HG02840 (cell line): ENCODE measurements around the gene SV2C.
"Not testable (repeated sequence)": the region's sequence is repeated elsewhere in the genome, so short reads cannot be mapped to it uniquely, and the experiment has no call there.

Experiments used
- ATAC-seq: cut with Tn5 transposase; IDR thresholded peaks from one replicate; pipeline ENCODE4 v1.9.1; 2021; ENCODE audit warnings: mild to moderate bottlenecking, moderate library complexity, moderate number of reproducible peaks; ENCODE audit not compliant: unreplicated experiment, low FRiP score

Gene SV2C

GRCh38 chr5:76240336-76240735, 157.2 kb downstream of the SV2C start:
- no peak for ATAC-seq

- not testable (repeated sequence) for ATAC-seq
Observed at GRCh38 chr5:76242155-76242554, 159.0 kb downstream of the SV2C start.

- no peak for ATAC-seq
Observed at GRCh38 chr5:76245590-76245989, 162.4 kb downstream of the SV2C start.

- no peak for ATAC-seq
Observed at GRCh38 chr5:76249621-76250020, 166.4 kb downstream of the SV2C start.

GRCh38 chr5:76250463-76250862, 167.3 kb downstream of the SV2C start:
- ATAC-seq = no peak

- no peak for ATAC-seq
Observed at GRCh38 chr5:76251656-76252055, 168.5 kb downstream of the SV2C start.

- no peak for ATAC-seq
Observed at GRCh38 chr5:76252437-76252836, 169.3 kb downstream of the SV2C start.

- no peak for ATAC-seq
Observed at GRCh38 chr5:76256116-76256889, 173.1 kb downstream of the SV2C start.

GRCh38 chr5:76257225-76257833, 174.1 kb downstream of the SV2C start:
- ATAC-seq = no peak

GRCh38 chr5:76257897-76258296, 174.7 kb downstream of the SV2C start:
- no peak for ATAC-seq

- no peak for ATAC-seq
Observed at GRCh38 chr5:76264681-76265080, 181.5 kb downstream of the SV2C start.

- no peak for ATAC-seq
Observed at GRCh38 chr5:76269259-76269931, 186.2 kb downstream of the SV2C start.

GRCh38 chr5:76269932-76270610, 186.9 kb downstream of the SV2C start:
- ATAC-seq = no peak

- ATAC-seq = no peak
Observed at GRCh38 chr5:76271836-76272235, 188.7 kb downstream of the SV2C start.

- ATAC-seq = no peak
Observed at GRCh38 chr5:76273206-76273885, 190.2 kb downstream of the SV2C start.

- ATAC-seq = no peak
Observed at GRCh38 chr5:76274571-76274970, 191.4 kb downstream of the SV2C start.

- ATAC-seq = no peak
Observed at GRCh38 chr5:76277736-76278135, 194.6 kb downstream of the SV2C start.

- ATAC-seq = no peak
Observed at GRCh38 chr5:76278261-76278789, 195.1 kb downstream of the SV2C start.

GRCh38 chr5:76280494-76280893, 197.3 kb downstream of the SV2C start:
- no peak for ATAC-seq

GRCh38 chr5:76283670-76284069, 200.5 kb downstream of the SV2C start:
- ATAC-seq = no peak
